A549 (cell line): ENCODE results near the gene LRP3. TPM values are rescaled to one million over a fixed set of nuclear protein-coding genes. Genes with fewer than 3 reads are reported as not detected.

Experiments used
- ATAC-seq, 2 experiments: fragments of 200-7000 bp in 1 of 2; fragments of >200 bp in 1 of 2; cut with Nextera tagmentation in 1 of 2; cut with Tn5 transposase in 1 of 2; 3 replicates each; pipeline versions ENCODE4 v1.8.0 to v1.9.1; 2018 to 2020; ENCODE audit warnings: mild to moderate bottlenecking in 1 of 2, moderate library complexity in 1 of 2
- CTCF ChIA-PET: fragments of 300-600 bp; sonication (Branson Sonifier 250); formaldehyde crosslinking; extraction: SDS; loops from one replicate; lab custom pipeline; 2021; ENCODE audit warnings: antibody characterized with exemption, inconsistent platforms; lab: Yijun Ruan, JAX
- POLR2A ChIA-PET: fragments of 350-600 bp; formaldehyde crosslinking; extraction: SDS; loops from one replicate; lab custom pipeline; 2021; ENCODE audit warnings: antibody characterized with exemption, inconsistent platforms; lab: Yijun Ruan, JAX
- DNase-seq, 2 experiments: peaks; one replicate each; pipeline versions ENCODE4 v3.0.0 to v3.0.0-alpha.2; 2011 to 2016; ENCODE audit warnings: low read depth in 1 of 2, low spot score in 1 of 2
- FAIRE-seq: peaks from 2 replicates; lab custom pipeline; 2011; peaks lifted over from hg19 to GRCh38; lab: Jason Lieb, UNC
- H3K27ac ChIP-seq, 2 experiments: fragments of >200 bp; sonication (Bioruptor Twin); formaldehyde crosslinking; 3 replicates each; pipeline ENCODE4 v1.5.1; 2016 to 2017
- H3K4me1 ChIP-seq: fragments of >200 bp; sonication (Bioruptor Twin); formaldehyde crosslinking; 3 replicates; pipeline ENCODE4 v1.6.1; 2016
- H3K4me2 ChIP-seq: fragments of >200 bp; sonication (Bioruptor Twin); formaldehyde crosslinking; 3 replicates; pipeline ENCODE4 v1.6.1; 2016
- H3K4me3 ChIP-seq: fragments of >200 bp; sonication (Bioruptor Twin); formaldehyde crosslinking; 3 replicates; pipeline ENCODE4 v1.5.1; 2016
- H3K9me3 ChIP-seq: fragments of >200 bp; sonication (Bioruptor Twin); formaldehyde crosslinking; 3 replicates; pipeline ENCODE4 v1.6.1; 2016
- EHF ChIP-seq: fragments of 250-450 bp; sonication (Bioruptor Pico); IDR thresholded peaks from 2 replicates; pipeline ENCODE4 v1.5.0; 2020; ENCODE audit warnings: mild to moderate bottlenecking
- EHMT2 ChIP-seq: fragments of 200-600 bp; sonication (generic); IDR thresholded peaks from 2 replicates; pipeline ENCODE4 v1.6.1; 2016; ENCODE audit warnings: antibody characterized with exemption, low read depth, mild to moderate bottlenecking, moderate library complexity
- EP300 ChIP-seq, 2 experiments: fragments of >200 bp; sonication (Bioruptor Twin); formaldehyde crosslinking; IDR thresholded peaks; 2 replicates in 1 of 2; 3 replicates in 1 of 2; pipeline ENCODE4 v1.6.1; 2016 to 2017
- GATA3 ChIP-seq: IDR thresholded peaks from 2 replicates; pipeline ENCODE4 v1.6.1; 2012; ENCODE audit warnings: borderline replicate concordance
- HEYL ChIP-seq: fragments of 250-450 bp; sonication (Bioruptor Pico); IDR thresholded peaks from 2 replicates; pipeline ENCODE4 v1.8.0; 2021; ENCODE audit warnings: mild to moderate bottlenecking, moderate library complexity
- MAFK ChIP-seq: fragments of 450-650 bp; IDR thresholded peaks from 2 replicates; pipeline ENCODE4 v1.6.1; 2014; ENCODE audit not compliant: partially characterized antibody
- MAZ ChIP-seq: fragments of 150-350 bp; IDR thresholded peaks from 2 replicates; pipeline ENCODE4 v1.6.1; 2014; ENCODE audit warnings: antibody characterized with exemption, low read depth, low read length, borderline replicate concordance
- MYC ChIP-seq: IDR thresholded peaks from 2 replicates; pipeline ENCODE4 v1.6.1; 2012; ENCODE audit warnings: mild to moderate bottlenecking, inconsistent platforms, low read length, improper control_type of control experiment, borderline replicate concordance
- NFE2L2 ChIP-seq: fragments of 150-350 bp; conservative IDR thresholded peaks from 2 replicates; pipeline ENCODE4 v1.6.1; 2014; ENCODE audit warnings: low read length
- RAD21 ChIP-seq, 2 experiments: fragments of >200 bp in 1 of 2; sonication (Bioruptor Twin) in 1 of 2; formaldehyde crosslinking in 1 of 2; IDR thresholded peaks in 1 of 2; conservative IDR thresholded peaks in 1 of 2; 2 replicates in 1 of 2; 3 replicates in 1 of 2; pipeline ENCODE4 v1.6.1; 2012 to 2018; ENCODE audit warnings: inconsistent platforms in 1 of 2
- RARB ChIP-seq: fragments of 250-450 bp; sonication (Bioruptor Pico); IDR thresholded peaks from 2 replicates; pipeline ENCODE4 v1.8.0; 2021; ENCODE audit warnings: mild to moderate bottlenecking, moderate library complexity
- SMC3 ChIP-seq: fragments of >200 bp; sonication (Bioruptor Twin); formaldehyde crosslinking; IDR thresholded peaks from 3 replicates; pipeline ENCODE4 v1.6.1; 2018; ENCODE audit warnings: inconsistent platforms
- SREBF2 ChIP-seq: fragments of 450-650 bp; IDR thresholded peaks from 2 replicates; pipeline ENCODE4 v1.6.1; 2014; ENCODE audit warnings: mild to moderate bottlenecking, moderate library complexity
- TFCP2L1 ChIP-seq: fragments of 250-450 bp; sonication (Bioruptor Pico); IDR thresholded peaks from 2 replicates; pipeline ENCODE4 v1.5.0; 2021; ENCODE audit warnings: mild to moderate bottlenecking
- TP53 ChIP-seq: fragments of 250-450 bp; sonication (Bioruptor Pico); IDR thresholded peaks from 2 replicates; pipeline ENCODE4 v1.5.0; 2021; ENCODE audit warnings: mild to moderate bottlenecking, moderate library complexity
- ZC3H11A ChIP-seq: fragments of 450-650 bp; IDR thresholded peaks from 2 replicates; pipeline ENCODE4 v1.6.1; 2014; ENCODE audit warnings: antibody characterized with exemption, mild to moderate bottlenecking
- ZFP36 ChIP-seq: fragments of 450-650 bp; IDR thresholded peaks from 2 replicates; pipeline ENCODE4 v1.6.1; 2014; ENCODE audit warnings: borderline replicate concordance; ENCODE audit not compliant: partially characterized antibody
- ZSCAN20 ChIP-seq: fragments of 250-450 bp; sonication (Bioruptor Pico); IDR thresholded peaks from 2 replicates; pipeline ENCODE4 v1.8.0; 2022; ENCODE audit warnings: mild to moderate bottlenecking, moderate library complexity
- WGBS: methylation state at CpG from one replicate; pipeline ENCODE4 v1.1.6; 2017; ENCODE audit errors: missing lambda C conversion rate; 5-methylcytosine and 5-hydroxymethylcytosine counted together
- polyA plus RNA-seq, 4 experiments: library from polyadenylated mRNA; depleted of rRNA in 3 of 4; stranded (reverse); fragments of >200 nt; fragmentation: RNase III in 1 of 4; extraction: RNeasy Plus Mini Kit Qiagen cat#74134 plus additional on column Dnase treatment in 1 of 4; gene quantifications; 2 replicates in 3 of 4; 3 replicates in 1 of 4; pipeline ENCODE4 v1.2.3, GENCODE V29; 2011 to 2017
- TF ChIP-seq, protein P1 (sequence below): fragments of 250-450 bp; sonication (Bioruptor Pico); IDR thresholded peaks from 2 replicates; pipeline ENCODE4 v1.5.0; 2020; ENCODE audit warnings: low read depth, mild to moderate bottlenecking, moderate library complexity
- TF ChIP-seq, protein P2 (sequence below): fragments of 450-650 bp; IDR thresholded peaks from 2 replicates; pipeline ENCODE4 v1.6.1; 2014; ENCODE audit warnings: antibody characterized with exemption
- TF ChIP-seq, protein P3 (sequence below): IDR thresholded peaks from 2 replicates; pipeline ENCODE4 v1.6.1; 2012; ENCODE audit warnings: low read depth, borderline replicate concordance
- TF ChIP-seq, protein P4 (sequence below): IDR thresholded peaks from 2 replicates; pipeline ENCODE4 v1.6.1; 2012
- TF ChIP-seq, protein P5 (sequence below): fragments of >200 bp; sonication (Bioruptor Twin); formaldehyde crosslinking; IDR thresholded peaks from 3 replicates; pipeline ENCODE4 v1.6.1; 2016
- TF ChIP-seq, protein P6 (sequence below): fragments of 200-600 bp; sonication (generic); IDR thresholded peaks from 2 replicates; pipeline ENCODE4 v1.6.1; 2016; ENCODE audit warnings: antibody characterized with exemption, mild to moderate bottlenecking, moderate library complexity
- TF ChIP-seq, protein P7 (sequence below): fragments of >200 bp; sonication (Bioruptor Twin); formaldehyde crosslinking; IDR thresholded peaks from 3 replicates; pipeline ENCODE4 v1.5.1; 2016

Gene LRP3
- polyA plus RNA-seq, 2 of the 4 experiments (the other 2 are of a cell fraction) = 10.9 to 25.1 TPM

DNA sequence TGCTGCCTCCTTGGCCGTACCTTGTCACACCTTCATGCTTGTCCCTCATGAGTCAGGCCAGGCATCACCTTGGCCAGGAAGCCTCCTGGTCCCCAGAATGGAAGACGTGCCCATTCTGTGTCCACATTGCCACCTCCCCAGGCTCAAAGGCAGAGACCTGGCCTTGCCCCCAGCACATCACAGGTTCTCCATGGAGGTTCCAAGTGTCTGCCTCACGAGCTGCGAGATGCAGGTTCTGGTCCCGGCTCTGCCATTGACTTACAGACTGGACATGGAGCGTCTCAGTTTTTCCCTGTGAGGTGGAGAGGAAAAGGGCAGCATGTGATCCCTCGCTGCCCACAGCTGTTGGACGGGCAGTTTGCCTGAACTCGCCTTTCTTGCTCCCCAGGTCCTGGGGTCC, 40.6 kb downstream of the LRP3 start:
- POLR2A ChIA-PET = interaction anchor here (1.0 kb wide), 3 partner anchors 68 to 150 kb away, joined by 3 to 8 read pairs (median 5); partner anchors contain the start of gene CEBPA
- WGBS = 24% methylated on average over 9 of the region's 9 CpGs

DNA sequence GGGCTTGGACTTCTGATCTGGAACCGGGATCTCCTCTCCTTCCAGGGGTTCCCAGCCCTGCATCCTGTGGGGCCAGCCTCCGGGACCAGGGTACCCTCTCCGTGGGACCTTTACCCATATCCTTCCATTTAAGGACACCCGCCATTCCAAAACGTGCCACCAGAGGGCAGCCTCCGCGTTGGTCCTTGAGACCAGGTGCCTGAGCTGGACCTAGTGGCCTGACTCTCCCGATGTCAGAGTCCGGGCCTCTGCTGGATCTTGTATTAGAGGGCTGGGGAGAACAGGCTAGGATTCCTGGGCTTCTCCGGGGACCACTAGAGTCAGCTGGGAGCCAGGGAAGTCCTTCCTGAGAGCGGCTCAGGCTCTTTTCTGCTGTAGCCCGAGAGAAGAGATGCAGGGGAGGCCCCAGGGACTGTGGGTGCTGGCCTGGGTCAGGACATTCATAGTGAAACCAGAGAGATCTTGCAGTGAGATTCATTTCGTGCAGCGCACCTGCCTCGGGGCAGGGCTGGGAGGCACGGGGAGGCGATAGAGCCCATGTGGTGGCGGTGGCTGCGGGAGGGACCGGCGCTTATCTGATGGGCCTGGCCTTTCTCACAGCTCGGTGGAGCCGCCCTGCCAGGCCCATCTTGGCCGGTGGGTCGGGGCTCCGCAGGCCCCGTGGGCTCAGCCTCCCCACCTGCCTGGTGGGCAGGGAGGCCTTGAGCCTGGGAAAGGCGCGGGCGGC, 41.3 kb downstream of the LRP3 start:
- H3K9me3 ChIP-seq = no peaks in the 10 kb centered on the region
- H3K4me3 ChIP-seq = no peak overlapping the region
- peak; percentile 96 for FAIRE-seq

More for the DNA sequence above, 40.6 kb downstream of the LRP3 start:
- ATAC-seq (peak in 1 of 2 experiments; percentile 2; a peak in 2 of 6 replicates), FAIRE-seq (no peak), DNase-seq (no peak)
- Histone ChIP-seq H3K27ac (no peak overlapping the region), H3K4me3 (no peak overlapping the region), H3K4me2 (no peak overlapping the region), H3K4me1 (no peaks in the 10 kb centered on the region; the same call in 2 of the 3 replicates), H3K9me3 (peaks cover under 1% of the 10 kb centered on the region; the same call in 2 of the 3 replicates)
- CTCF ChIA-PET = interaction anchor here (0.6 to 16.3 kb wide), 56 partner anchors 10 to 1484 kb away, joined by 3 to 1493 read pairs (median 5); partner anchors contain the start of genes CEBPA, CEBPG and SLC7A10
- TF ChIP-seq MAFK (no peak), GATA3 (no peak), RARB (CRISPR knock-in tag) (no peak), TFCP2L1 (CRISPR knock-in tag) (no peak), TP53 (CRISPR knock-in tag) (no peak), EHMT2 (no peak), EHF (no peak), ZC3H11A (no peak), ZFP36 (no peak), ZSCAN20 (CRISPR knock-in tag) (no peak)
- TF ChIP-seq, protein P1, sequence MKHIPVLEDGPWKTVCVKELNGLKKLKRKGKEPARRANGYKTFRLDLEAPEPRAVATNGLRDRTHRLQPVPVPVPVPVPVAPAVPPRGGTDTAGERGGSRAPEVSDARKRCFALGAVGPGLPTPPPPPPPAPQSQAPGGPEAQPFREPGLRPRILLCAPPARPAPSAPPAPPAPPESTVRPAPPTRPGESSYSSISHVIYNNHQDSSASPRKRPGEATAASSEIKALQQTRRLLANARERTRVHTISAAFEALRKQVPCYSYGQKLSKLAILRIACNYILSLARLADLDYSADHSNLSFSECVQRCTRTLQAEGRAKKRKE = no peak
- TF ChIP-seq, protein P2, sequence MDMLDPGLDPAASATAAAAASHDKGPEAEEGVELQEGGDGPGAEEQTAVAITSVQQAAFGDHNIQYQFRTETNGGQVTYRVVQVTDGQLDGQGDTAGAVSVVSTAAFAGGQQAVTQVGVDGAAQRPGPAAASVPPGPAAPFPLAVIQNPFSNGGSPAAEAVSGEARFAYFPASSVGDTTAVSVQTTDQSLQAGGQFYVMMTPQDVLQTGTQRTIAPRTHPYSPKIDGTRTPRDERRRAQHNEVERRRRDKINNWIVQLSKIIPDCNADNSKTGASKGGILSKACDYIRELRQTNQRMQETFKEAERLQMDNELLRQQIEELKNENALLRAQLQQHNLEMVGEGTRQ = no peak
- TF ChIP-seq, protein P3, sequence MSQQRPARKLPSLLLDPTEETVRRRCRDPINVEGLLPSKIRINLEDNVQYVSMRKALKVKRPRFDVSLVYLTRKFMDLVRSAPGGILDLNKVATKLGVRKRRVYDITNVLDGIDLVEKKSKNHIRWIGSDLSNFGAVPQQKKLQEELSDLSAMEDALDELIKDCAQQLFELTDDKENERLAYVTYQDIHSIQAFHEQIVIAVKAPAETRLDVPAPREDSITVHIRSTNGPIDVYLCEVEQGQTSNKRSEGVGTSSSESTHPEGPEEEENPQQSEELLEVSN = no peak

More for the DNA sequence above, 41.3 kb downstream of the LRP3 start:
- TF ChIP-seq HEYL (CRISPR knock-in tag) = no peak
- no peak for TF ChIP-seq SREBF2
- TF ChIP-seq NFE2L2 = no peak
- TF ChIP-seq, protein P4, sequence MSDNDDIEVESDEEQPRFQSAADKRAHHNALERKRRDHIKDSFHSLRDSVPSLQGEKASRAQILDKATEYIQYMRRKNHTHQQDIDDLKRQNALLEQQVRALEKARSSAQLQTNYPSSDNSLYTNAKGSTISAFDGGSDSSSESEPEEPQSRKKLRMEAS = 0 out of 2 replicates have a peak, but pooled peaks have one; percentile 42
- TF ChIP-seq SMC3 = peak; percentile 98
- peak; percentile 94 to 95 for TF ChIP-seq RAD21 (conservative IDR thresholded peaks at IDR 0.05 in 1 of 2, IDR thresholded peaks at IDR 0.05 in 1 of 2)
- TF ChIP-seq, protein P5, sequence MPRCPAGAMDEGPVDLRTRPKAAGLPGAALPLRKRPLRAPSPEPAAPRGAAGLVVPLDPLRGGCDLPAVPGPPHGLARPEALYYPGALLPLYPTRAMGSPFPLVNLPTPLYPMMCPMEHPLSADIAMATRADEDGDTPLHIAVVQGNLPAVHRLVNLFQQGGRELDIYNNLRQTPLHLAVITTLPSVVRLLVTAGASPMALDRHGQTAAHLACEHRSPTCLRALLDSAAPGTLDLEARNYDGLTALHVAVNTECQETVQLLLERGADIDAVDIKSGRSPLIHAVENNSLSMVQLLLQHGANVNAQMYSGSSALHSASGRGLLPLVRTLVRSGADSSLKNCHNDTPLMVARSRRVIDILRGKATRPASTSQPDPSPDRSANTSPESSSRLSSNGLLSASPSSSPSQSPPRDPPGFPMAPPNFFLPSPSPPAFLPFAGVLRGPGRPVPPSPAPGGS = no peak
- TF ChIP-seq, protein P6, sequence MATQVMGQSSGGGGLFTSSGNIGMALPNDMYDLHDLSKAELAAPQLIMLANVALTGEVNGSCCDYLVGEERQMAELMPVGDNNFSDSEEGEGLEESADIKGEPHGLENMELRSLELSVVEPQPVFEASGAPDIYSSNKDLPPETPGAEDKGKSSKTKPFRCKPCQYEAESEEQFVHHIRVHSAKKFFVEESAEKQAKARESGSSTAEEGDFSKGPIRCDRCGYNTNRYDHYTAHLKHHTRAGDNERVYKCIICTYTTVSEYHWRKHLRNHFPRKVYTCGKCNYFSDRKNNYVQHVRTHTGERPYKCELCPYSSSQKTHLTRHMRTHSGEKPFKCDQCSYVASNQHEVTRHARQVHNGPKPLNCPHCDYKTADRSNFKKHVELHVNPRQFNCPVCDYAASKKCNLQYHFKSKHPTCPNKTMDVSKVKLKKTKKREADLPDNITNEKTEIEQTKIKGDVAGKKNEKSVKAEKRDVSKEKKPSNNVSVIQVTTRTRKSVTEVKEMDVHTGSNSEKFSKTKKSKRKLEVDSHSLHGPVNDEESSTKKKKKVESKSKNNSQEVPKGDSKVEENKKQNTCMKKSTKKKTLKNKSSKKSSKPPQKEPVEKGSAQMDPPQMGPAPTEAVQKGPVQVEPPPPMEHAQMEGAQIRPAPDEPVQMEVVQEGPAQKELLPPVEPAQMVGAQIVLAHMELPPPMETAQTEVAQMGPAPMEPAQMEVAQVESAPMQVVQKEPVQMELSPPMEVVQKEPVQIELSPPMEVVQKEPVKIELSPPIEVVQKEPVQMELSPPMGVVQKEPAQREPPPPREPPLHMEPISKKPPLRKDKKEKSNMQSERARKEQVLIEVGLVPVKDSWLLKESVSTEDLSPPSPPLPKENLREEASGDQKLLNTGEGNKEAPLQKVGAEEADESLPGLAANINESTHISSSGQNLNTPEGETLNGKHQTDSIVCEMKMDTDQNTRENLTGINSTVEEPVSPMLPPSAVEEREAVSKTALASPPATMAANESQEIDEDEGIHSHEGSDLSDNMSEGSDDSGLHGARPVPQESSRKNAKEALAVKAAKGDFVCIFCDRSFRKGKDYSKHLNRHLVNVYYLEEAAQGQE = no peak
- no peak for TF ChIP-seq MYC
- TF ChIP-seq, protein P7, sequence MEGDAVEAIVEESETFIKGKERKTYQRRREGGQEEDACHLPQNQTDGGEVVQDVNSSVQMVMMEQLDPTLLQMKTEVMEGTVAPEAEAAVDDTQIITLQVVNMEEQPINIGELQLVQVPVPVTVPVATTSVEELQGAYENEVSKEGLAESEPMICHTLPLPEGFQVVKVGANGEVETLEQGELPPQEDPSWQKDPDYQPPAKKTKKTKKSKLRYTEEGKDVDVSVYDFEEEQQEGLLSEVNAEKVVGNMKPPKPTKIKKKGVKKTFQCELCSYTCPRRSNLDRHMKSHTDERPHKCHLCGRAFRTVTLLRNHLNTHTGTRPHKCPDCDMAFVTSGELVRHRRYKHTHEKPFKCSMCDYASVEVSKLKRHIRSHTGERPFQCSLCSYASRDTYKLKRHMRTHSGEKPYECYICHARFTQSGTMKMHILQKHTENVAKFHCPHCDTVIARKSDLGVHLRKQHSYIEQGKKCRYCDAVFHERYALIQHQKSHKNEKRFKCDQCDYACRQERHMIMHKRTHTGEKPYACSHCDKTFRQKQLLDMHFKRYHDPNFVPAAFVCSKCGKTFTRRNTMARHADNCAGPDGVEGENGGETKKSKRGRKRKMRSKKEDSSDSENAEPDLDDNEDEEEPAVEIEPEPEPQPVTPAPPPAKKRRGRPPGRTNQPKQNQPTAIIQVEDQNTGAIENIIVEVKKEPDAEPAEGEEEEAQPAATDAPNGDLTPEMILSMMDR = peak; percentile 99
- TF ChIP-seq MAZ = 0 out of 2 replicates have a peak, but pooled peaks have one; percentile 14
- TF ChIP-seq EP300 (IDR thresholded peaks at IDR 0.05) = no peak
- ChIA-PET CTCF (interaction anchor here (0.6 to 16.3 kb wide), 68 partner anchors 11 to 1484 kb away, joined by 3 to 1493 read pairs (median 4); partner anchors contain the start of genes CEBPA, CEBPG and SLC7A10), POLR2A (interaction anchor here (0.5 to 1.0 kb wide), 4 partner anchors 67 to 161 kb away, joined by 3 to 8 read pairs (median 4); partner anchors contain the start of gene CEBPA)
- 43% methylated on average over 30 of the region's 30 CpGs for WGBS
- peak; percentile 88 to 98 for DNase-seq
- no peaks in the 10 kb centered on the region; the same call in 2 of the 3 replicates for H3K4me1 ChIP-seq
- H3K27ac ChIP-seq = 0 out of 6 replicates have a peak overlapping the region, but pooled peaks of 1 of the 2 experiments have one; percentile 13
- ATAC-seq = peak; percentile 66 to 90
- peak overlapping the region; percentile 30 for H3K4me2 ChIP-seq
